Natural killer cell treated with Interleukin-12 subunit alpha and Interleukin-12 subunit beta and Interleukin-15 and Interleukin-18, amount 100 ng/mL, for 72 hours (primary cell): ENCODE measurements around the gene ADAM12. TPM values are rescaled to one million over a fixed set of nuclear protein-coding genes. Genes with fewer than 3 reads are reported as not detected.
A peak's percentile ranks its signal among the peaks of the same experiment; 100 is the strongest.

Experiments
- ATAC-seq, 2 donors: fragments of 150-1000 bp; cut with Tn5 transposase in 1 of 2; sonication (Bioruptor Pico), chemical (Tn5 transposase) in 1 of 2; 2 replicates each; pipeline ENCODE4 v1.10.0; 2021
- DNase-seq: peaks from one replicate; pipeline ENCODE4 v3.0.0; 2022; ENCODE audit warnings: low spot score
- H3K27ac Mint-ChIP-seq, 2 donors: 1 replicate in 1 of 2; 2 replicates in 1 of 2; pipeline ENCODE4 v1.8.0; 2022; ENCODE audit warnings: mixed read lengths in 2 of 2, mild to moderate bottlenecking in 1 of 2, moderate library complexity in 1 of 2
- H3K27me3 Mint-ChIP-seq, 2 donors: 1 replicate in 1 of 2; 2 replicates in 1 of 2; pipeline ENCODE4 v1.8.0; 2022; ENCODE audit warnings: mixed read lengths in 2 of 2
- H3K36me3 Mint-ChIP-seq: one replicate; pipeline ENCODE4 v1.8.0; 2022; ENCODE audit warnings: mixed read lengths
- H3K4me1 Mint-ChIP-seq, 2 donors: 1 replicate in 1 of 2; 2 replicates in 1 of 2; pipeline ENCODE4 v1.8.0; 2022; ENCODE audit warnings: low read depth in 2 of 2, mixed read lengths in 2 of 2, mild to moderate bottlenecking in 1 of 2
- H3K4me3 Mint-ChIP-seq: one replicate; pipeline ENCODE4 v1.8.0; 2022; ENCODE audit warnings: mixed read lengths
- H3K9me3 Mint-ChIP-seq: 2 replicates; pipeline ENCODE4 v1.8.0; 2022; ENCODE audit warnings: mixed read lengths
- total RNA-seq, 2 donors: library from RNA; stranded (reverse); gene quantifications; one replicate each; pipeline ENCODE4 v1.2.3, GENCODE V29; 2022

The ADAM12 gene
- total RNA-seq = under 1 TPM; 0.06 to 0.48 TPM

- Mint-ChIP-seq H3K27me3 (peaks cover 43 to 51% of the 10 kb centered on the region in 2 donors), H3K27ac (peak within 1 kb of the TSS in 1 of 2 donors; percentile 38), H3K9me3 (no peaks in the 10 kb centered on the region), H3K4me3 (peak within 1 kb of the TSS; percentile 82), H3K4me1 (peaks cover 7% of the 10 kb centered on the region in 2 donors), H3K36me3 (peaks cover 8% of the 10 kb centered on the region)
- no peak for DNase-seq
- peak; percentile 48 to 70 for ATAC-seq
Observed at GRCh38 chr10:126387931-126388911, at the start of gene ADAM12. ADAM12 (minus strand) TSS chr10:126388477; CDS start chr10:126388145, 332 bp downstream.

GRCh38 chr10:126437635-126438406, 49.5 kb upstream of the ADAM12 start:
- H3K9me3 Mint-ChIP-seq = peaks cover under 1% of the 10 kb centered on the region
- ATAC-seq (no peak), DNase-seq (no peak)
- H3K27ac Mint-ChIP-seq = no peak overlapping the region
- H3K4me3 Mint-ChIP-seq = no peak overlapping the region
- peaks cover 32% of the 10 kb centered on the region in 2 donors for H3K27me3 Mint-ChIP-seq
- H3K4me1 Mint-ChIP-seq = no peaks in the 10 kb centered on the region
- no peaks in the 10 kb centered on the region for H3K36me3 Mint-ChIP-seq

GRCh38 chr10:126434235-126434634, 46.0 kb upstream of the ADAM12 start:
- DNase-seq (no peak), ATAC-seq (no peak)
- Mint-ChIP-seq H3K27me3 (peaks cover 22 to 25% of the 10 kb centered on the region in 2 donors), H3K4me3 (no peak overlapping the region), H3K9me3 (no peaks in the 10 kb centered on the region), H3K4me1 (no peaks in the 10 kb centered on the region), H3K36me3 (no peaks in the 10 kb centered on the region), H3K27ac (no peak overlapping the region)

- DNase-seq (no peak), ATAC-seq (no peak)
- Mint-ChIP-seq H3K27me3 (peaks cover 17 to 23% of the 10 kb centered on the region in 2 donors), H3K27ac (no peak overlapping the region), H3K36me3 (no peaks in the 10 kb centered on the region), H3K4me3 (no peak overlapping the region), H3K4me1 (no peaks in the 10 kb centered on the region), H3K9me3 (no peaks in the 10 kb centered on the region)
Observed at GRCh38 chr10:126433351-126433750, 45.1 kb upstream of the ADAM12 start.

- no peaks in the 10 kb centered on the region for H3K9me3 Mint-ChIP-seq
- peaks cover 17 to 24% of the 10 kb centered on the region in 2 donors for H3K27me3 Mint-ChIP-seq
- no peaks in the 10 kb centered on the region for H3K36me3 Mint-ChIP-seq
- no peak overlapping the region for H3K4me3 Mint-ChIP-seq
- H3K27ac Mint-ChIP-seq = no peak overlapping the region
- ATAC-seq = no peak
- H3K4me1 Mint-ChIP-seq = no peaks in the 10 kb centered on the region
- no peak for DNase-seq
Observed at GRCh38 chr10:126432507-126432906, 44.2 kb upstream of the ADAM12 start.

GRCh38 chr10:126431816-126432215, 43.5 kb upstream of the ADAM12 start:
- Mint-ChIP-seq H3K36me3 (no peaks in the 10 kb centered on the region), H3K27me3 (peaks cover 13 to 26% of the 10 kb centered on the region in 2 donors), H3K4me3 (no peak overlapping the region), H3K27ac (no peak overlapping the region), H3K9me3 (no peaks in the 10 kb centered on the region), H3K4me1 (no peaks in the 10 kb centered on the region)
- ATAC-seq (no peak), DNase-seq (no peak)

- Mint-ChIP-seq H3K4me3 (no peak overlapping the region), H3K27ac (no peak overlapping the region)
Observed at GRCh38 chr10:126430512-126430911, 42.2 kb upstream of the ADAM12 start.

GRCh38 chr10:126429275-126429674, 41.0 kb upstream of the ADAM12 start:
- Mint-ChIP-seq H3K4me1 (peaks cover 0 to 10% of the 10 kb centered on the region in 2 donors), H3K27me3 (peaks cover 12 to 28% of the 10 kb centered on the region in 2 donors), H3K36me3 (no peaks in the 10 kb centered on the region), H3K27ac (no peak overlapping the region), H3K4me3 (no peak overlapping the region), H3K9me3 (peaks cover 2% of the 10 kb centered on the region)
- ATAC-seq = no peak
- no peak for DNase-seq

More at GRCh38 chr10:126430512-126430911, 42.2 kb upstream of the ADAM12 start:
- H3K27me3 Mint-ChIP-seq = peaks cover 12 to 21% of the 10 kb centered on the region in 2 donors
- no peaks in the 10 kb centered on the region for H3K9me3 Mint-ChIP-seq
- ATAC-seq (no peak), DNase-seq (no peak)
- peaks cover 0 to 5% of the 10 kb centered on the region in 2 donors for H3K4me1 Mint-ChIP-seq
- H3K36me3 Mint-ChIP-seq = no peaks in the 10 kb centered on the region

- no peak overlapping the region for H3K27ac Mint-ChIP-seq
- no peak overlapping the region for H3K4me3 Mint-ChIP-seq
- H3K4me1 Mint-ChIP-seq = peaks cover 0 to 10% of the 10 kb centered on the region in 2 donors
- DNase-seq (no peak), ATAC-seq (no peak)
- peaks cover 0 to 26% of the 10 kb centered on the region in 2 donors for H3K27me3 Mint-ChIP-seq
- peaks cover 8% of the 10 kb centered on the region for H3K9me3 Mint-ChIP-seq
- no peaks in the 10 kb centered on the region for H3K36me3 Mint-ChIP-seq
Observed at GRCh38 chr10:126425489-126426065, 37.3 kb upstream of the ADAM12 start.

GRCh38 chr10:126425032-126425431, 36.8 kb upstream of the ADAM12 start:
- Mint-ChIP-seq H3K4me1 (peaks cover 0 to 10% of the 10 kb centered on the region in 2 donors), H3K27ac (no peak overlapping the region), H3K4me3 (no peak overlapping the region), H3K27me3 (peaks cover 0 to 26% of the 10 kb centered on the region in 2 donors), H3K9me3 (peaks cover 8% of the 10 kb centered on the region), H3K36me3 (no peaks in the 10 kb centered on the region)
- no peak for ATAC-seq
- no peak for DNase-seq

GRCh38 chr10:126423732-126424491, 35.6 kb upstream of the ADAM12 start:
- Mint-ChIP-seq H3K36me3 (peaks cover 5% of the 10 kb centered on the region), H3K4me3 (no peak overlapping the region), H3K27me3 (peaks cover 7 to 21% of the 10 kb centered on the region in 2 donors), H3K27ac (no peak overlapping the region), H3K4me1 (peaks cover 0 to 10% of the 10 kb centered on the region in 2 donors), H3K9me3 (peaks cover 10% of the 10 kb centered on the region)
- ATAC-seq (no peak), DNase-seq (no peak)

- H3K4me3 Mint-ChIP-seq = no peak overlapping the region
- peaks cover 8 to 18% of the 10 kb centered on the region in 2 donors for H3K27me3 Mint-ChIP-seq
- H3K4me1 Mint-ChIP-seq = peaks cover 0 to 10% of the 10 kb centered on the region in 2 donors
- H3K9me3 Mint-ChIP-seq = peaks cover 12% of the 10 kb centered on the region
- DNase-seq = no peak
- ATAC-seq = no peak
- peaks cover 5% of the 10 kb centered on the region for H3K36me3 Mint-ChIP-seq
- H3K27ac Mint-ChIP-seq = no peak overlapping the region
Observed at GRCh38 chr10:126422567-126422966, 34.3 kb upstream of the ADAM12 start.

- no peak for DNase-seq
- ATAC-seq = no peak
- peaks cover 0 to 10% of the 10 kb centered on the region in 2 donors for H3K4me1 Mint-ChIP-seq
- H3K27ac Mint-ChIP-seq = no peak overlapping the region
- peaks cover 12% of the 10 kb centered on the region for H3K9me3 Mint-ChIP-seq
- peaks cover 8 to 13% of the 10 kb centered on the region in 2 donors for H3K27me3 Mint-ChIP-seq
- H3K4me3 Mint-ChIP-seq = no peak overlapping the region
- H3K36me3 Mint-ChIP-seq = peaks cover 5% of the 10 kb centered on the region
Observed at GRCh38 chr10:126421756-126422256, 33.5 kb upstream of the ADAM12 start.
